ENCODE data around the gene SNX13. TPM values are rescaled to one million over a fixed set of nuclear protein-coding genes. Genes with fewer than 3 reads are reported as not detected.

Gene SNX13
- total RNA-seq, 1 experiment from 2014 or later: 29.0 TPM

DNA sequence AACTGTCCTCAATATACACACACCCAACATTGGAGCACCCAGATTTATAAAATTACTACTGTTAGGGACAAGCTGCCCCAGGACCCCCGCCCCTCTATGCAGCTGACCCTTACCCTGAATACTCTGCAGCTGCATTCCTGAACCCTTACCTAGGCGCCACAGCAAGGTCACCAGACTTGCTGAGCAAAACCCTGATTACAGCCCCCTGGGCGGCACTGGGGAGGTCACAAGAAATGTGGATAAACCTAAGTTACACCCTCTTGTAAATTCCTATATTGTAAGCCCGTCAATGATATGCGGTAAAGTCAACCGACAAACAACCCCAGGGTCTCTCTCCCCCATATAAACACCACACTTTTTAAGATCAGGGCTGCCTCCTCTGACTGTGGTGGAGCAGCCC, 25.1 kb downstream of the SNX13 start:
- Histone ChIP-seq H3K4me1 (ENCODE audit: insufficient read depth, low read length) (no peaks in the 10 kb centered on the region; the same call in 1 of the 2 replicates), H3K23ac (ENCODE audit: insufficient read length, low read depth, low read length) (no peak overlapping the region), H3K56ac (ENCODE audit: insufficient read length, low read depth, low read length) (no peak overlapping the region), H3K79me2 (ENCODE audit: insufficient read depth, low read length) (peaks cover 7% of the 10 kb centered on the region; the same call in 1 of the 2 replicates), H4K20me1 (ENCODE audit: control insufficient read depth, insufficient read depth, insufficient read length) (no peaks in the 10 kb centered on the region), H2BK5ac (ENCODE audit: insufficient read length, low read length) (no peak overlapping the region), H2BK120ac (ENCODE audit: low read depth, low read length, poor library complexity, severe bottlenecking) (no peak overlapping the region), H3K4ac (ENCODE audit: low read depth, low read length) (no peak overlapping the region), H2BK12ac (ENCODE audit: insufficient read length, low read depth, low read length) (no peak overlapping the region), H3K4me2 (ENCODE audit: insufficient read depth, insufficient read length, low read length) (no peak overlapping the region), H3K9me3 (ENCODE audit: control insufficient read depth, low read depth, low read length) (no peaks in the 10 kb centered on the region), H3K27ac (ENCODE audit: insufficient read length, low read depth, low read length) (no peak overlapping the region), H4K91ac (ENCODE audit: insufficient read length, low read depth, low read length) (no peak overlapping the region), H2BK15ac (ENCODE audit: low read depth, low read length) (no peak overlapping the region), H3K9ac (ENCODE audit: extremely low read depth, insufficient read length, low read length) (no peak overlapping the region), H3K27me3 (ENCODE audit: insufficient read depth, low read length) (no peaks in the 10 kb centered on the region), H2AK5ac (ENCODE audit: insufficient read length, low read length) (no peak overlapping the region), H2AFZ (ENCODE audit: low read length) (no peak overlapping the region), H3T11ph (ENCODE audit: low read length) (no peak overlapping the region), H3K18ac (ENCODE audit: insufficient read length, low read depth, low read length) (no peak overlapping the region), H3K23me2 (ENCODE audit: insufficient read length, low read depth, low read length, poor library complexity, severe bottlenecking) (no peaks in the 10 kb centered on the region), H4K8ac (replicated peaks; ENCODE audit: insufficient read length, low read depth, low read length) (no peak overlapping the region), H4K5ac (ENCODE audit: insufficient read length, low read depth, low read length) (no peak overlapping the region), H2BK20ac (ENCODE audit: low read depth, low read length, poor library complexity, severe bottlenecking) (no peak overlapping the region), H3K14ac (ENCODE audit: insufficient read depth, low read length) (no peak overlapping the region), H3K79me1 (ENCODE audit: insufficient read depth, low read depth, low read length, poor library complexity, severe bottlenecking) (peaks cover 9% of the 10 kb centered on the region)
- peaks cover 0 to 2% (median 0%) of the 10 kb centered on the region in 3 experiments; a peak in 1 of 7 replicates for H3K36me3 Mint-ChIP-seq (ENCODE audit: insufficient read depth in 1 of 3, low read depth in 3 of 3)
- H3K4me1 Mint-ChIP-seq: peaks cover 4 to 15% of the 10 kb centered on the region in 2 experiments; a peak in 3 of 4 replicates
- TF ChIP-seq, protein P1, sequence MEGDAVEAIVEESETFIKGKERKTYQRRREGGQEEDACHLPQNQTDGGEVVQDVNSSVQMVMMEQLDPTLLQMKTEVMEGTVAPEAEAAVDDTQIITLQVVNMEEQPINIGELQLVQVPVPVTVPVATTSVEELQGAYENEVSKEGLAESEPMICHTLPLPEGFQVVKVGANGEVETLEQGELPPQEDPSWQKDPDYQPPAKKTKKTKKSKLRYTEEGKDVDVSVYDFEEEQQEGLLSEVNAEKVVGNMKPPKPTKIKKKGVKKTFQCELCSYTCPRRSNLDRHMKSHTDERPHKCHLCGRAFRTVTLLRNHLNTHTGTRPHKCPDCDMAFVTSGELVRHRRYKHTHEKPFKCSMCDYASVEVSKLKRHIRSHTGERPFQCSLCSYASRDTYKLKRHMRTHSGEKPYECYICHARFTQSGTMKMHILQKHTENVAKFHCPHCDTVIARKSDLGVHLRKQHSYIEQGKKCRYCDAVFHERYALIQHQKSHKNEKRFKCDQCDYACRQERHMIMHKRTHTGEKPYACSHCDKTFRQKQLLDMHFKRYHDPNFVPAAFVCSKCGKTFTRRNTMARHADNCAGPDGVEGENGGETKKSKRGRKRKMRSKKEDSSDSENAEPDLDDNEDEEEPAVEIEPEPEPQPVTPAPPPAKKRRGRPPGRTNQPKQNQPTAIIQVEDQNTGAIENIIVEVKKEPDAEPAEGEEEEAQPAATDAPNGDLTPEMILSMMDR (conservative IDR thresholded peaks at IDR 0.05): no peak
- H3K9me3 Mint-ChIP-seq: peaks cover 0 to 3% of the 10 kb centered on the region in 2 experiments; a peak in 1 of 5 replicates
- no peaks in the 10 kb centered on the region for H3K27me3 Mint-ChIP-seq (ENCODE audit: low read depth)
- DNase-seq: no peak
- H3K4me3 Mint-ChIP-seq: no peak overlapping the region
- WGBS (ENCODE audit: extremely low coverage, insufficient read length, low lambda C conversion rate): no CpG with 5 or more reads among the region's 6 CpGs
- H3K27ac Mint-ChIP-seq: no peak overlapping the region
